Astrocyte of the cerebellum (primary cell): Measurements from ENCODE around the gene RLF.
"Not testable (repeated sequence)": the region's sequence is repeated elsewhere in the genome, so short reads cannot be mapped to it uniquely, and the experiment has no call there.

Experiments
- DNase-seq: peaks from one replicate; pipeline ENCODE4 v3.0.0-alpha.2; 2011; ENCODE audit warnings: low read depth
- H3K4me3 ChIP-seq: 2 replicates; pipeline ENCODE4 v1.5.1; 2011; ENCODE audit warnings: mild to moderate bottlenecking, low read depth, low read length, moderate library complexity
- CTCF ChIP-seq: IDR thresholded peaks from 2 replicates; pipeline ENCODE4 v1.5.1; 2012; ENCODE audit warnings: low read length, low read depth, moderate library complexity, mild to moderate bottlenecking; ENCODE audit errors: missing control alignments
- in situ Hi-C: cut with HindIII; loops from 2 replicates; pipeline ENCODE4 v1.10.0; 2017; ENCODE audit warnings: low sequenced_read_pairs

RLF gene

GRCh38 chr1:40210511-40211204, 49.5 kb downstream of the RLF start:
- in situ Hi-C loops: no loop called here
- DNase-seq: no peak
- no peak overlapping the region for H3K4me3 ChIP-seq
- no peak for TF ChIP-seq CTCF

- in situ Hi-C loops: no loop called here
- no peak for DNase-seq
- no peak overlapping the region for H3K4me3 ChIP-seq
- TF ChIP-seq CTCF: no peak
Observed at GRCh38 chr1:40218333-40218732, 57.1 kb downstream of the RLF start.

- DNase-seq, in situ Hi-C loops, H3K4me3 ChIP-seq: not testable (repeated sequence)
Observed at GRCh38 chr1:40221471-40221905, 60.3 kb downstream of the RLF start.

GRCh38 chr1:40221977-40222772, 61.0 kb downstream of the RLF start:
- no peak for TF ChIP-seq CTCF
- in situ Hi-C loops: no loop called here
- H3K4me3 ChIP-seq: no peak overlapping the region
- no peak for DNase-seq

- H3K4me3 ChIP-seq: no peak overlapping the region
- no peak for TF ChIP-seq CTCF
- in situ Hi-C loops: no loop called here
- no peak for DNase-seq
Observed at GRCh38 chr1:40224040-40224439, 62.9 kb downstream of the RLF start.

- no peak for DNase-seq
- H3K4me3 ChIP-seq: no peak overlapping the region
- no peak for TF ChIP-seq CTCF
- in situ Hi-C loops: no loop called here
Observed at GRCh38 chr1:40226192-40226591, 65.0 kb downstream of the RLF start.

GRCh38 chr1:40232444-40232843, 71.3 kb downstream of the RLF start:
- no peak for DNase-seq
- no peak for TF ChIP-seq CTCF
- no peak overlapping the region for H3K4me3 ChIP-seq
- in situ Hi-C loops: loop anchor here (5.0 kb wide), 1 partner anchor 60 kb away; no protein-coding TSS in a partner anchor
